Astrocyte of the cerebellum (primary cell): Measurements from ENCODE around the gene KRT9.
"Not testable (repeated sequence)": the region's sequence is repeated elsewhere in the genome, so short reads cannot be mapped to it uniquely, and the experiment has no call there.

Experiments used
- DNase-seq: peaks from one replicate; pipeline ENCODE4 v3.0.0-alpha.2; 2011; ENCODE audit warnings: low read depth
- H3K4me3 ChIP-seq: 2 replicates; pipeline ENCODE4 v1.5.1; 2011; ENCODE audit warnings: mild to moderate bottlenecking, low read depth, low read length, moderate library complexity
- CTCF ChIP-seq: IDR thresholded peaks from 2 replicates; pipeline ENCODE4 v1.5.1; 2012; ENCODE audit warnings: low read length, low read depth, moderate library complexity, mild to moderate bottlenecking; ENCODE audit errors: missing control alignments
- in situ Hi-C: cut with HindIII; loops from 2 replicates; pipeline ENCODE4 v1.10.0; 2017; ENCODE audit warnings: low sequenced_read_pairs

The KRT9 gene

DNA sequence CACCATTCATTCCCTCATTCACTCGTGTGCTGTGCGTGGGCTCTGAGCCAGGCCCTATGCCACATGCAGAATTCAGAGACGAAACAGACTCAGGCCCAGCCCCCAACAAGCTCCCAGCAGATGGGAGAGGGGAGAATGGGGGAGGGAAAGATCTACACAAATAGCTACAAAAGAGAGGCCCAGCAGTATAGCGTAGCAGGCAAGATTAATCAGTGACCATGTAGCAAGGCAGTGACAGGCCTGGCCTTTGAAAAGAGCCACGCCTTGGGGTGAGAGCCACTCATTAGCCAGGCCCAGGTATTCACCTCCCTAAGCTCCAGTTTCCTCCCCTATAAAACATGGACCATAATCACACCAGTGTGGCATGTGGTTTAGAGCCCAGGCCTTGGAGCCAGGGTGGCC lies 27.4 kb downstream of the KRT9 start:
- no peak for TF ChIP-seq CTCF
- in situ Hi-C loops: no loop called here
- no peak for DNase-seq
- no peak overlapping the region for H3K4me3 ChIP-seq

DNA sequence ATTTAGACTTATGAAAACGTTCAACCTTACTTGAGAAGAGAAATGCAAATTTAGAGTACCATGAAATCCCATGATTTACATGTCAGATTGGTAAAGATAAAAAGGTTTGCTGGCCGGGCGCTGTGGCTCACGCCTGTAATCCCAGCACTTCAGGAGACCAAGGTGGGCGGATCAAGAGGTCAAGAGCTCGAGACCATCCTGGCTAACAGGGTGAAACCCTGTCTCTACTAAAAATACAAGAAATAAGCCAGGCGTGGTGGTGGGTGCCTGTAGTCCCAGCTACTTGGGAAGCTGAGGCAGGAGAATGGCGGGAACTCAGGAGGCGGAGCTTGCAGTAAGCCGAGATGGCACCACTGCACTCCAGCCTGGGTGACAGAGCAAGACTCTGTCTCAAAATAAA lies 29.1 kb downstream of the KRT9 start:
- H3K4me3 ChIP-seq, DNase-seq, in situ Hi-C loops: not testable (repeated sequence)

DNA sequence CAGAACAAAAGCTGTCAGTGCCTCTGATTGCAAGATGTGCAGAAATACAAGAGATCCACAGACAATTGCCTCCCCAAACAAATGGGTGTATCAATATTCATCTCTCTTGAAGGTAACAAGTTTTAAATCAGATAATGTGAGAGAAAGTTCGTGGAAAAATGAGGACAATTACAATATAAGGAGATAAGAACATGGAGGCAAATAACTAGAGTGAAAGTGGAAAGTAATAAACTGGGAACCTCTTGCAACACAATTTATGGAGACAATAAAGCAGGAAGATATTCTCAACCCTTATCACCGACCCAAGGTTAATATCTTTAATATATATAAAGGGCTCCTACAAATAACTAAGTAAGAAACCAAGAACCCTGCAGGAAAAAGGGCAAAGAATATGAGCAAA lies 29.5 kb downstream of the KRT9 start:
- H3K4me3 ChIP-seq: no peak overlapping the region
- in situ Hi-C loops: no loop called here
- TF ChIP-seq CTCF: no peak
- no peak for DNase-seq

DNA sequence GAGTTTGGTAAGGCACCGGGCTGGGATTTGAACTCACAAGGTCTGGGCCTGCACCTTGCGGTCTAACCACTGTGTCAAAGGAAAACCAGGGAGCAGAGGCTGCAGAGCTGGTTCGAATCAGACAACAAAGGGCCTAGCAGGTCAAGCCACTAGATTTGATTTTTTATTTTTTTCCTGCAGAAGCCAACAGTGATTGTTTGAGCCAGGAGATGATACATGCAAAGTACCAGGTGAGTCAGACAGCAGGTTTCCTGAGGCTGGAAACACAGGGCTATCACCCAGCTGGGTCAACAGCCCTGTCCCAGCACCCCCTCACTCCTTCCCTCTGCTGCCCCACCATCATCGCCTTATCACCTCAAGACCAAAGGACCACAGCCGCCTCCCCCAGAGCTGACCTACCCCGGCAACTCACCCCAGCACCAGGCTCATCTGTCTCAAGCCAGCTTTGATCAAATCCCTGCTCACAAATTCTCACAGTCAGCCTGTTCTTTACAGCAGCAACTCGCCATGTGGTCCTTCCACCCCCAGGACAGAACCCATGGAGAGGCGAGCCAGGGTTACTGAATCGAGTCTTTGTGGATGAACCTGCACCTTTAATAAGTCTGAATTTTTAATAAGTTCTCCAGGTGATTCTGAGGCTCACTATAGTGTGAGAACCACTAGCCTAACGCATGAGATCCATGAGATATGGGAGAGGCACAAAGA lies 30.8 kb downstream of the KRT9 start:
- no peak for DNase-seq
- TF ChIP-seq CTCF: no peak
- in situ Hi-C loops: no loop called here
- no peak overlapping the region for H3K4me3 ChIP-seq

- no peak overlapping the region for H3K4me3 ChIP-seq
Observed at GRCh38 chr17:41539979-41540701, 31.7 kb downstream of the KRT9 start.

GRCh38 chr17:41539071-41539492 lies 32.8 kb downstream of the KRT9 start:
- no peak for DNase-seq
- in situ Hi-C loops: no loop called here
- H3K4me3 ChIP-seq: no peak overlapping the region
- TF ChIP-seq CTCF: no peak

More at GRCh38 chr17:41539979-41540701, 31.7 kb downstream of the KRT9 start:
- in situ Hi-C loops: no loop called here
- no peak for DNase-seq
- no peak for TF ChIP-seq CTCF

GRCh38 chr17:41538565-41538991 lies 33.3 kb downstream of the KRT9 start:
- TF ChIP-seq CTCF: no peak
- DNase-seq: no peak
- H3K4me3 ChIP-seq: no peak overlapping the region
- in situ Hi-C loops: no loop called here
